GM11168 (cell line): ENCODE results near the gene PPFIA3.
"Not testable (repeated sequence)": the region's sequence is repeated elsewhere in the genome, so short reads cannot be mapped to it uniquely, and the experiment has no call there.

Source experiments
- in situ Hi-C: fragments of 300-500 bp; cut with MboI; formaldehyde crosslinking; loops from one replicate; pipeline ENCODE4 v1.12.0; 2022; ENCODE audit warnings: low sequenced_read_pairs; ENCODE audit not compliant: unreplicated experiment

Gene PPFIA3

GRCh38 chr19:49120868-49121267 is 1.5 kb downstream of the PPFIA3 start:
- in situ Hi-C loops: no loop called here

- in situ Hi-C loops: not testable (repeated sequence)
Measured at GRCh38 chr19:49121841-49122240, 2.5 kb downstream of the PPFIA3 start.

GRCh38 chr19:49123285-49123684 is 3.9 kb downstream of the PPFIA3 start:
- in situ Hi-C loops: not testable (repeated sequence)

GRCh38 chr19:49125025-49125731 is 5.8 kb downstream of the PPFIA3 start:
- in situ Hi-C loops: no loop called here

DNA sequence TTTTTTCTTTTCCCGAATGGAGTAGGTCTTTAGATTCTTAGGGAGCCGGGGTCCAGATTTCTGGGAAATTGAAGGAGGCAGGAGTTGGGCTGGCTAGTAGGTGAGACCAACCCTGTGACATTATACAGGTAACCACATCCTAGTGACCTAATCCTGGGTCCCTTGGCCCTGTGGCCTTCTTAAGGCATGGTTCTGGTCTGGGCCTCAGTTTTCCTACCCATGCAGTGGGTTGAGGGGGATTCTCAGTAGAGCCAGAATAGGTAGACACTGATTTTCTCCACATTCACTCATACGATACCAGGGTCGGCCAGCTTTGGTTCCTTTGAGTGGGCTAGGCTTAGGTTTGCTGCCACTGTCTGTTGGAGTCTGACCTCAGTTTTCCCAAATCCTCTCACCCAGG is 7.2 kb downstream of the PPFIA3 start:
- in situ Hi-C loops: no loop called here

DNA sequence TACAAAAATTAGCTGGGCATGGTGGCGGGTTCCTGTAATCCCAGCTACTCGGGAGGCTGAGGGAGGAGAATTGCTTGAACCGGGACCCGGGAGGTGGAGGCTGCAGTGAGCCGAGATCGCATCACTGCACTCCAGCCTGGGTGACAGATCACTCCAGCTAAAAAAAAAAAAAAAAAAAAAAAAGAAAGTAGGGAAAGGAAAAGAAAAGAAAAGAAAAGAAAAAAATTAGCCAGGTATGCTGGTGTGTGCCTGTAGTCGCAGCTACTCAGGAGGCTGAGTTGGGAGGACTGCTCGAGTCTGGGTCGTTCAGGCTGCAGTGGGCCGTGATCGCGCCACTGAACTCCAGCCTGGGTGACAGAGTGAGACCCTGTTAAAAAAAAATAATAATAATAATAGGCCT is 7.9 kb downstream of the PPFIA3 start:
- in situ Hi-C loops: not testable (repeated sequence)

DNA sequence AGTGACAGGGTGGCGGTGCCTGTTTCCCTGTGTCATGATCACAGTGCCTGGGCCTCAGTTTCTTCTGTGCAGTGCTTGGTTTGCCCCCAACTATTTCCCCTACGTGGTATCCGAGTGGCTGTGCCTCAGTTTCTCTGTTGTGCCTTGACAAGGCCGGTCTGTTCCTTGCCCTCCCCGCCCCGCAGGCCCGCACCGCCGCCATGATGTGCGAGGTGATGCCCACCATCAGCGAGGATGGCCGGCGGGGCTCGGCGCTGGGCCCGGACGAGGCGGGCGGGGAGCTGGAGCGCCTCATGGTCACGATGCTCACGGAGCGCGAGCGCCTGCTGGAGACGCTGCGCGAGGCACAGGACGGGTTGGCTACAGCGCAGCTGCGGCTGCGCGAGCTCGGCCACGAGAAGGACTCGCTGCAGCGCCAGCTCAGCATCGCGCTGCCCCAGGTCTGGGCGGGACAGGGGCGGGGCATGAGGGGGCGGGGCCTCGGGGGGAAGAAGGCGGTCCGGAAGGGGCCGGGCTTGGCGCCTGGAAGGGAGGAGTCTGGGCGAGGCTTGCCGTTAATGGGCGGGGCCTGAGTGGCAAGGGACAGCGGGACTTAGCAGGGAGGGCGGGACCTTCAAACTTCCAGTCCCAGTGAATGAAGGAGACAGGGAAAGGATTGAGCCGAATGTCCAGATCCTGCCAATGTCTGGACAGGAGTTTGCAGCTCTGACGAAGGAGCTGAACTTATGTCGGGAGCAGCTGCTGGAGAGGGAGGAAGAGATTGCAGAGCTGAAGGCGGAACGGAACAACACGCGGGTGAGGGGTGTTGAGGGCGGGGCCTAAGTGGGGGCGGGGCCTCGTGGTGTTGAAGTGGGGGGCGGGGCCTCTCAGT is 8.6 kb downstream of the PPFIA3 start:
- in situ Hi-C loops: no loop called here

DNA sequence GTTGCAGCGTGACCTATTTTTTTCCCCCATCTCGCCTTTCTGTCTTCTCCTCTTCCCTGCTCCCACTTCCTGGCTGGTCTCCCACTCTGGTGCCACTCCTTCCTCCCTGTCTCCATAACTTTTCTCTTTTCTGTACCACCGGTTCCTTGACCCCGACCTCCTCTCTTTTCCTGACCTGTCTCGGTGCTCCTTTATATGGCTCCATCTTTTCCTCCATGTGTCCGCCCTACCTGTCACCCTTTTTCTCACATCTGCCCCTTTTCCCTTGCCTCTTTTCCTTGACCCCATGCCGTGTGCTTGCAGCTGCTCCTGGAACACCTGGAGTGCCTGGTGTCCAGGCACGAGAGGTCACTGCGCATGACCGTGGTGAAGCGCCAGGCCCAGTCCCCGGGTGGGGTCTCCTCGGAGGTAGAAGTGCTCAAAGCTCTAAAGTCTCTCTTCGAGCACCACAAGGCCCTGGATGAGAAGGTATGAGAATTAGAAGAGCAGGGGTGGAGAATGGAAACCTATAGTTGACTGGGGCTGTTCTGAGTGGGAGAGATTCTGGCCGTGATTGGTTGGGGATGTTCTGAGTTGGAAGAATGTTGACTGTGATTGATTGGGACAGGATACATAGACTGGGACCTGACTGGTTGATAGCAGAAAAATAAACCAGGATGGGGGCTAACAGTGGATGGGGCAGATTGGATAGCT is 9.3 kb downstream of the PPFIA3 start:
- in situ Hi-C loops: no loop called here

- in situ Hi-C loops: no loop called here
Measured at GRCh38 chr19:49129238-49129583, 9.9 kb downstream of the PPFIA3 start.

DNA sequence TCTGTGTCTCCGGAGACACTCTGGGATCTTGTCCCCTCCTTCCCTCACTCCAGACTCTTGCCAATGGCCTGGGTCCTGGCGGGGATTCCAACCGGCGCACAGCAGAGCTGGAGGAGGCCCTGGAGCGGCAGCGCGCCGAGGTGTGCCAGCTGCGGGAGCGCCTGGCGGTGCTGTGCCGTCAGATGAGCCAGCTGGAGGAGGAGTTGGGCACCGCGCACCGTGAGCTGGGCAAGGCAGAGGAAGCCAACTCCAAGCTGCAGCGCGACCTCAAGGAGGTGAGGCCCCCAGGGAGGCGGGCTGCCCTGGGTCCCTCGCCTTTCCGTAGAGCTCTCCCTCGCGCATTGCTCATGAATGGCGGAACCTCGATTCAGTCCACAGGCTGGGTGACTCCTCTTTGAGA is 11.0 kb downstream of the PPFIA3 start:
- in situ Hi-C loops: no loop called here

DNA sequence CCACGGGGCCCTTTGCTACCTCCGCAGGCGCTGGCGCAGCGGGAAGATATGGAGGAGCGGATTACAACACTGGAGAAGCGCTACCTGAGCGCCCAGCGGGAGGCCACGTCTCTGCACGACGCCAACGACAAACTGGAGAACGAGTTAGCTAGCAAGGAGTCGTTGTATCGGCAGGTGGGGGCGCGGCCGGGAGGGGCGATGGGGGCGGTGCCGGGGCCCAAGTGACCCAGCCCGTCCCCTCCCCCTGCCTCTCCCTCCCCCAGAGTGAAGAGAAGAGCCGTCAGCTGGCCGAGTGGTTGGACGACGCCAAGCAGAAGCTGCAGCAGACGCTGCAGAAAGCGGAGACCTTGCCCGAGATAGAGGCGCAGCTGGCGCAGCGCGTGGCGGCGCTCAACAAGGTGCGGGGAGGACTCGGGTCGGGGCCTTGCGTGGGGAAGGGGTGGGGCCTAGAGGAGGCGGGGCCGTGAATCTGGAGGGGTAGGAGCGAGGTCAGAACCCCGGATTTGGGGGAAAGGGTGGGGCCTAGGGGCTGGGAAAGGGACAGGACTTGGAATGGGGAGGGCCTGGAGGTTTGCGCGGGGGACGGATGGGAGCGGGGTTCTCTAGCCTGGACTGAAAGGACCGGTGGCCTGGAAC is 13.7 kb downstream of the PPFIA3 start:
- in situ Hi-C loops: no loop called here

DNA sequence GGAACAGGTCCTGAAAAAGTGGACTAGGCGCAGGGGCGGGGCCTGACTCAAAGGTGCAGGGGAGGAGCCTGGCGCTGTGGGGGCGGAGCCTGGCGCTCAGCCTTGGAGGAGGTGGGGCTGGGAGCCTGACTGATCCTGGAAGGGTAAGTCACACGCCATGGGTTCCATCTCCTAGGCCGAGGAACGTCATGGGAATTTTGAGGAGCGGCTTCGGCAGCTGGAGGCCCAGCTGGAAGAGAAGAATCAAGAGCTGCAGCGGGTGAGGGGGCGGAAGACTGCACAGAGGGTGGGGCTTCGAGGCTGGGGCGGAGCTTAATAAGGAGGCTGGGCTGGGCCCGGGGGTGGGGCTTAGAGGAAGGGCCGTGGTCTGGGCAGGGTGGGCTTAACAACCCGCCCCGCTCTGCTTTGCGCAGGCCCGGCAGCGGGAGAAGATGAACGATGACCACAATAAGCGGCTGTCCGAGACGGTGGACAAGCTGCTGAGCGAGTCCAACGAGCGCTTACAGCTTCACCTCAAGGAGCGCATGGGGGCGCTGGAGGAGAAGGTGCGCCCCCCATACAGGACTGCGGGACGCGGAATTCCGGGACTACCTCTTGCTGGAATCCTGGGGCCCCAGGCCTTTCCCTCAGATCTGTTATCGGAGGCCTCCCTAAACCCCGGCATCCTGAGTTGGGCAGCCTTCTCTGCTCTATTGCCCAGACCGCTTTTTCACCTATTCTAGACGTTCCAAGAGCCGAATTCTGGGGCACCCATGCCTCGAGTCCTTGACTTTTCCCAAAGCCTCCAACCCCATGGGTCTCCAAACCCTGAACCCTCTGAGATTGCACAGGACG is 14.5 kb downstream of the PPFIA3 start:
- in situ Hi-C loops: no loop called here

DNA sequence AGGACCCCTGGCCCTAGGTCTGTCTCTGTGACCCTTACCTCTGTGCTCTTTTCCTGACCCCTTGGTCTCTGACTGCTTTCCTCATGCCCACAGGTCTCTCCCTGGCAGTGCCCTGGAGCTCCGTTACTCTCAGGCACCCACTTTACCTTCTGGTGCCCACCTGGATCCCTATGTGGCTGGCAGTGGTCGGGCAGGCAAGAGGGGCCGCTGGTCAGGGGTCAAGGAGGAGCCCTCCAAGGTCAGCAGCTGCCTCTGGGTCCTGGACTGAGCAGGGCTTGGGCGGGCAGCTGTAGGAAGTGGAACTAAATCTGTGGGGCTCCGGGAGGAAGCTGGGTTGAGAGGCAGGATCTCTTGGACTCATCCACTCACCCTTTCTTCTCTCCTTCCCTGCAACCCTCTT is 16.3 kb downstream of the PPFIA3 start:
- in situ Hi-C loops: no loop called here

- in situ Hi-C loops: no loop called here
Measured at GRCh38 chr19:49136771-49137171, 17.4 kb downstream of the PPFIA3 start.

GRCh38 chr19:49140951-49141350 is 21.6 kb downstream of the PPFIA3 start:
- in situ Hi-C loops: no loop called here

- in situ Hi-C loops: no loop called here
Measured at GRCh38 chr19:49141352-49141751, 22.0 kb downstream of the PPFIA3 start.

DNA sequence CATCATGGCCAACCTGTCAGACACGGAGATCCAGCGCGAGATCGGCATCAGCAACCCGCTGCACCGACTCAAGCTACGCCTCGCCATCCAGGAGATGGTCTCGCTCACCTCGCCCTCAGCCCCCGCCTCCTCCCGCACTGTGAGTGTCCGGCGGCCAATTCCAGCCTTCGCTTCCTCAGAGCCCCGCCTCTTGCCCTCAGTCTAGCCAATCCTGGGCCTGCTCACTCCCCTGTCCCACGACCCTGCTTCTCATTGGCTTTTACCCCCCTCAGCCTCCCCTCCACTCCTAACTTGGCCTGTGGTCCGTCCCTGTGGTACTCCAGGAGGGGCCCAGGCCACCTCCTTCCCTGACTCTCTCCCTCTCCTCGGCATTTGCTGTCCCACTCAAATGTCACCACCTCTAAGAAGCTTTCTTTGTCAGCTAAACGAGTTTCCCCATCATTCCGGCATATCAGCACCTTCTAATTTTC is 23.6 kb downstream of the PPFIA3 start:
- in situ Hi-C loops: no loop called here

DNA sequence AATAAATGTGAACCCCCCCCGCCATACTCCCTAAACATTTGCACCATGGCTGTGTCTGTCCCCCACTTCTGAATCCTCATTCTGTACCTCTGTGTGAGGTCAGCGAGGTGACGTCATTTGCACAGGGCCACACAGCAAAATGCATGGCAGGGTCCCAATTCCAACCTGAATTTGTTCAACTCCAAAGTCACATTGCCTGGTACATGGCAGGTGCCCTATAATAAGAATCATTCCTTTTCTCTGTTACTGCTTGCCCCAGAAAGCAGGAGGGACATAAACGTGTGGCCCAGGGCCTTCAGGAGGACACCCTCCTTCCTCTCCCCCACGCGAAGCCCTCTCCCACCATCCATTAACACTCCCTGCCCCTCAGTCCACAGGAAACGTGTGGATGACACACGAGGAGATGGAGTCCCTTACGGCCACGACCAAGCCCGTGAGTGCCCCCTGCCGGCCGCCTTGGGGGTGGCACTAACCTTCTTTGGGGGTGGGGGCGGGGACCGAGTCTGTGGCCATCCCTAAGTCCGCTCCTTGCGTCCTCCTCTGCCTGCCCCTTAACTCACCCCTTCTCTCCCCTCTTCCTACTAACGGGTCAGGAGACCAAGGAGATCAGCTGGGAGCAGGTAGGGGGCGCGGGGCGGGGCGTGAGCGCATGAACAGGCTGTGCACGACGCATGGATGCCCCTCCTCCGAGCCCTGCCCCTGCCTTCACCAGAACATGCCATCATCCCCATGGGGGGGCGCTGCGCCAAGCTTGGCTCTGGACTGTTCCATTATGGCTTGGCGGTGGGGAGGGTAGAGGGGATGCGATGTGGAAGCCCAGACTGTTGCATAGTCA is 26.4 kb downstream of the PPFIA3 start:
- in situ Hi-C loops: no loop called here

GRCh38 chr19:49146408-49146770 is 27.0 kb downstream of the PPFIA3 start:
- in situ Hi-C loops: not testable (repeated sequence)
